OCI-LY3 (cell line): Measurements from ENCODE around the gene FGD6.

Experiments used
- H2AFZ ChIP-seq: fragments of 200-600, 300-600 bp; shearing (Covaris generic); 2 replicates; pipeline ENCODE4 v1.6.0; 2014; ENCODE audit warnings: antibody characterized with exemption, low read depth, low read length
- H3K27ac ChIP-seq: fragments of 200-600, 300-600 bp; sonication (generic); 2 replicates; pipeline ENCODE4 v1.5.1; 2014; ENCODE audit warnings: mild to moderate bottlenecking, low read length, moderate library complexity, mixed read lengths
- H3K27me3 ChIP-seq: fragments of 200-600, 300-600 bp; sonication (generic); 2 replicates; pipeline ENCODE4 v1.6.1; 2014; ENCODE audit warnings: low read depth, low read length, mixed read lengths
- H3K36me3 ChIP-seq: fragments of 200-600, 300-600 bp; sonication (generic); replicated peaks from 2 replicates; pipeline ENCODE3; 2014; ENCODE audit warnings: low read depth, low read length, mixed read lengths
- H3K4me1 ChIP-seq: fragments of 300-600, 200-600 bp; sonication (generic); 2 replicates; pipeline ENCODE4 v1.6.1; 2014; ENCODE audit warnings: low read length, mixed read lengths
- H3K4me2 ChIP-seq: fragments of 200-600, 300-600 bp; sonication (generic); 2 replicates; pipeline ENCODE4 v1.6.1; 2014; ENCODE audit warnings: low read length, mixed read lengths
- H3K4me3 ChIP-seq: fragments of 300-600, 200-600 bp; sonication (generic); 2 replicates; pipeline ENCODE4 v1.5.1; 2014; ENCODE audit warnings: antibody characterized with exemption, mild to moderate bottlenecking, low read length, moderate library complexity
- H3K79me2 ChIP-seq: fragments of 300-600, 200-600 bp; shearing (Covaris generic); 2 replicates; pipeline ENCODE4 v1.6.1; 2014; ENCODE audit warnings: mild to moderate bottlenecking, low read length, mixed read lengths
- H3K9ac ChIP-seq: fragments of 300-600, 200-600 bp; shearing (Covaris generic); 2 replicates; pipeline ENCODE4 v1.6.0; 2014; ENCODE audit warnings: mild to moderate bottlenecking, low read length, moderate library complexity
- H3K9me3 ChIP-seq: fragments of 200-600, 300-600 bp; shearing (Covaris generic); 2 replicates; pipeline ENCODE4 v1.6.1; 2014; ENCODE audit warnings: low read length, mixed read lengths; ENCODE audit not compliant: insufficient read depth
- H4K20me1 ChIP-seq: fragments of 200-600, 300-600 bp; sonication (generic); 2 replicates; pipeline ENCODE4 v1.6.1; 2016; ENCODE audit warnings: low read length, mixed read lengths; ENCODE audit not compliant: insufficient read depth
- EZH2phosphoT487 ChIP-seq: fragments of 200-600 bp; shearing (Covaris generic); IDR thresholded peaks from 2 replicates; pipeline ENCODE4 v1.6.1; 2018; ENCODE audit warnings: antibody characterized with exemption, mixed run types, low read depth
- TF ChIP-seq, protein P1 (sequence below): fragments of 200-600, 300-600 bp; sonication (generic); IDR thresholded peaks from 2 replicates; pipeline ENCODE4 v1.5.1; 2014; ENCODE audit warnings: antibody characterized with exemption, low read length, low read depth

FGD6 gene

DNA sequence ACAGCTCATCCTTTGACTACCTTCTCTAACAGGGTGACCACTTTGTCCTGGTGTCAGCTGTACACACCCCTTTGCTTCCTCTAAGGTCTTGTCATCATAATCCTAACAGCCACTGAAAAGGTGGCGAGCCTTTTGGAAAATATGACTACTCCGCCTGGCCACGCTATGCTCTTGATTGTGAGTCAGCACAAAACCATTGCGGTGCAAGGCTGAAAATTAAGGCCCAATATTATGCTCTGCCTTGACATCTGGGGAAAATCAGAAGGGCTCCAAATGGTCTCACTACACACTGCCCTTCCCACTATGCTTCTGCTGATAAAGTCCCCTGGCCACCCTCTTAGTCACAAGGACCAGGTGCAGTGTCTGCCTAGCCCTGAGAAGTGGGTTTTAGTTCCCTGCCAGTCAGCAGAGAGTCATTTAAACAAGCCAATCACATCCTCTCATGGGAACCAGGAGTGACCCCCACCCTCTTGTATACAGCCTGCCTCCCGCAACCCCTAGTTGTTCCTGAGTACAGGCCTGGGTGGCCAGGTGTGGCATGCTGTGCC, 34.3 kb downstream of the FGD6 start:
- no peaks in the 10 kb centered on the region for H3K79me2 ChIP-seq
- no peaks in the 10 kb centered on the region for H3K36me3 ChIP-seq
- H3K4me1 ChIP-seq, result peaks cover 25% of the 10 kb centered on the region
- no peaks in the 10 kb centered on the region for H3K9me3 ChIP-seq
- no peak overlapping the region for H3K27ac ChIP-seq
- no peak overlapping the region for H3K4me2 ChIP-seq
- TF ChIP-seq, protein P1, sequence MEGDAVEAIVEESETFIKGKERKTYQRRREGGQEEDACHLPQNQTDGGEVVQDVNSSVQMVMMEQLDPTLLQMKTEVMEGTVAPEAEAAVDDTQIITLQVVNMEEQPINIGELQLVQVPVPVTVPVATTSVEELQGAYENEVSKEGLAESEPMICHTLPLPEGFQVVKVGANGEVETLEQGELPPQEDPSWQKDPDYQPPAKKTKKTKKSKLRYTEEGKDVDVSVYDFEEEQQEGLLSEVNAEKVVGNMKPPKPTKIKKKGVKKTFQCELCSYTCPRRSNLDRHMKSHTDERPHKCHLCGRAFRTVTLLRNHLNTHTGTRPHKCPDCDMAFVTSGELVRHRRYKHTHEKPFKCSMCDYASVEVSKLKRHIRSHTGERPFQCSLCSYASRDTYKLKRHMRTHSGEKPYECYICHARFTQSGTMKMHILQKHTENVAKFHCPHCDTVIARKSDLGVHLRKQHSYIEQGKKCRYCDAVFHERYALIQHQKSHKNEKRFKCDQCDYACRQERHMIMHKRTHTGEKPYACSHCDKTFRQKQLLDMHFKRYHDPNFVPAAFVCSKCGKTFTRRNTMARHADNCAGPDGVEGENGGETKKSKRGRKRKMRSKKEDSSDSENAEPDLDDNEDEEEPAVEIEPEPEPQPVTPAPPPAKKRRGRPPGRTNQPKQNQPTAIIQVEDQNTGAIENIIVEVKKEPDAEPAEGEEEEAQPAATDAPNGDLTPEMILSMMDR, result no peak
- no peak for TF ChIP-seq EZH2phosphoT487
- H3K9ac ChIP-seq, result no peak overlapping the region
- peaks cover 4% of the 10 kb centered on the region for H3K27me3 ChIP-seq
- no peaks in the 10 kb centered on the region for H4K20me1 ChIP-seq
- H2AFZ ChIP-seq, result no peak overlapping the region
- H3K4me3 ChIP-seq, result no peak overlapping the region

DNA sequence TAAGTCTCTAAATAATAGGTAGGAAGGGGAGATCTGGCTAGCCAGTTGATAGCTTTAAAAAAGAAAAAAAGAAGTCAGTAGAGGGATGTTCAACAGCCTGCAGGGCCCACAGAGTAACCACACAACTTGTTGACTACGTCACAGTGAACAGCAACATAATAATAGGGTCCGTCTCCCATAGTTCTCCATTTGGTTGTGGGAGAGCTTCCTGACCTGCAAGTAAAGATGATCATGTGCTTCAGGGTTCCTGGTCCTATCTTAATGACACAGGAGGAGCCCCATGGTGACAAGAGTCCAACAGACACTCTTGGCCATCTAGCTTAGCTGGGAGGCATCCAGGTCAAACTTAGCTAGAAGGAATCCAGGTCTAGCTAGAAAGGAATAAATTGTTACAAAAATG, 36.2 kb downstream of the FGD6 start:
- no peak overlapping the region for H3K9ac ChIP-seq
- no peak overlapping the region for H3K4me2 ChIP-seq
- H4K20me1 ChIP-seq, result no peaks in the 10 kb centered on the region
- H3K79me2 ChIP-seq, result no peaks in the 10 kb centered on the region
- H3K36me3 ChIP-seq, result no peaks in the 10 kb centered on the region
- no peaks in the 10 kb centered on the region for H3K9me3 ChIP-seq
- H3K27ac ChIP-seq, result no peak overlapping the region
- peaks cover 18% of the 10 kb centered on the region for H3K4me1 ChIP-seq
- H2AFZ ChIP-seq, result no peak overlapping the region
- H3K27me3 ChIP-seq, result peaks cover 2% of the 10 kb centered on the region; the same call in 1 of the 2 replicates
- no peak for TF ChIP-seq EZH2phosphoT487
- TF ChIP-seq, protein P1, result no peak
- no peak overlapping the region for H3K4me3 ChIP-seq

DNA sequence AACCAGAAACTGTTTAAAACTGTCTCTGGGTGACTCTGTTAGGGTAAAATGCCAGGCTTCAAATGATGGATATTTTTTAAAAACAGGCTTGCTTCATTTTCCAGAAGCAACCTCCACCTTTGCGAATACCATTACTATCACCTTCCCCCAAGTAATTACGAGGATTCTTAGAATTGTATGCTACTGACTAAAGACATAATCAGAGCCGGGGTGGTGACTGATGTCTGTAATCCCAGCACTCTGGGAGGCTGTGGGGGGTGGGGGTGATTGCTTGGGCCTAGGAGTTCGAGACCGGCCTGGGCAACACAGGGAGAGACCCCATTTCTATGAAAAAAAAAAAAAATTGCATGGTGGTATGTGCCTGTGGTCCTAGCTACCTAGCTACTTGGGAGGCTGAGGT, 38.3 kb downstream of the FGD6 start:
- Histone ChIP-seq H3K27ac (no peak overlapping the region), H4K20me1 (no peaks in the 10 kb centered on the region), H3K27me3 (peaks cover 4% of the 10 kb centered on the region; the same call in 1 of the 2 replicates), H3K79me2 (no peaks in the 10 kb centered on the region), H3K4me3 (no peak overlapping the region), H3K36me3 (no peaks in the 10 kb centered on the region), H2AFZ (no peak overlapping the region), H3K9me3 (no peaks in the 10 kb centered on the region), H3K4me1 (peaks cover 7% of the 10 kb centered on the region), H3K9ac (no peak overlapping the region), H3K4me2 (no peak overlapping the region)
- TF ChIP-seq EZH2phosphoT487, result no peak
- TF ChIP-seq, protein P1, result no peak

DNA sequence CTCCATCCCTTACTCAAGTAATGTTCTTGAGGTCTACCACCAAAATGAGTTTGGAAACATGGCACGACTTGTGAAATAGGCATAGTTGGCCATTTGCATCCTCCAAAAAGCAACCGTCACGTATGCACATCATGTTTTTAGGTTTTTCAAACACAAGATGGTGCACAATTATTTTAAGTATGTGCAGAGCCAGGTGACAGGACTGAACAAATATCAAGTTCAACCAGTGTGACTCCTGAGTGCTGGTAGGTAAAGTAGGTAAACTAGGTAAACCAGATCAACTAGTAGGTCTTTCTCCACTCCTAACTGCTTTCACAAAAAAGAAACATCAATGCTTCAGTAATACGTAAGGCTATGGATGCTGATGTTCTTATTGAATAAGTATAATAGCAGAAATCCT, 39.1 kb downstream of the FGD6 start:
- H3K27me3 ChIP-seq, result peaks cover 4% of the 10 kb centered on the region; the same call in 1 of the 2 replicates
- H3K4me3 ChIP-seq, result no peak overlapping the region
- H4K20me1 ChIP-seq, result no peaks in the 10 kb centered on the region
- TF ChIP-seq EZH2phosphoT487, result no peak
- TF ChIP-seq, protein P1, result no peak
- no peak overlapping the region for H3K27ac ChIP-seq
- peaks cover 7% of the 10 kb centered on the region for H3K4me1 ChIP-seq
- no peaks in the 10 kb centered on the region for H3K79me2 ChIP-seq
- no peak overlapping the region for H3K4me2 ChIP-seq
- no peaks in the 10 kb centered on the region for H3K36me3 ChIP-seq
- H3K9ac ChIP-seq, result no peak overlapping the region
- no peaks in the 10 kb centered on the region for H3K9me3 ChIP-seq
- no peak overlapping the region for H2AFZ ChIP-seq
